Body of pancreas (tissue), 4 donors: Measurements from ENCODE around the gene NR2F2.

ENCODE experiments used
- CTCF ChIP-seq, 7 experiments: fragments of 450-650 bp in 4 of 7; fragments of 200-600 bp in 3 of 7; sonication (generic) in 3 of 7; IDR thresholded peaks; one replicate each; pipeline ENCODE4 v1.5.1; 2016 to 2019; ENCODE audit warnings: antibody characterized with exemption in 7 of 7
- POLR2A ChIP-seq, 3 donors: fragments of 450-650 bp; IDR thresholded peaks; one replicate each; pipeline ENCODE4 v1.6.1; 2016; ENCODE audit warnings: antibody characterized with exemption in 3 of 3, mild to moderate bottlenecking in 2 of 3

GRCh38 chr15:96385195-96385594, 54.7 kb downstream of the NR2F2 start:
- TF ChIP-seq CTCF (IDR thresholded peaks at IDR 0.05): no peak
- TF ChIP-seq POLR2A (IDR thresholded peaks at IDR 0.05): no peak
